ENCODE results near the gene MGRN1. TPM values are rescaled to one million over a fixed set of nuclear protein-coding genes. Genes with fewer than 3 reads are reported as not detected.

MGRN1 gene
- total and polyA plus RNA-seq, 2 donors (not counting 3 experiments of a cell fraction or from before 2014, with no cell fraction given) = 15.6 to 73.0 TPM

DNA sequence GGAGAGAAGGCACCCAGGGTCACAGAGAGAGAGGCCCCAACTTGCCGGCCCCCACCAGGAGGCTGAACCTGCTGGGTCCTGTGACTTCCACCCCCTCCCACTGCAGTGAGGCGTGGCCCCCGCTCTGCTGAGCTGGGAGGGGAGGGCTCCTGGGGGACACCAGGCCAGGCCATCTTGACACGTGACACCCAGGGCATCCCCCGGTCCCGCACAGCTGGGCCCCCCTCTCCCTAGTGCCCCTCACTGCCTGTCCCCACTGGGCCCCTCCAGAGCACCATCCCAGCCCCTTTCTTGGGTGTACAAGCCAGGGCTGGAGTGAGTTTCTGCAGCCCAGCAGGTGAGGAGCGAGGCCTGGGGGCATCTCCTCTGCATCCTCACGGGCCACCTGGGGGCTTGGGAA lies 22.3 kb upstream of the MGRN1 start:
- no peak overlapping the region for H3K4me3 ChIP-seq (replicated peaks in 1 of 3; ENCODE audit: insufficient read depth in 1 of 3, low read depth in 1 of 3, low read length in 3 of 3)
- H3K9me1 ChIP-seq (replicated peaks; ENCODE audit: control insufficient read depth, extremely low read depth, insufficient read depth, low read length) = no peaks in the 10 kb centered on the region
- intact Hi-C loops (cut with micrococcal nuclease) (no loop called here), dilution Hi-C loops (cut with MboI; ENCODE audit: extremely low pct_ligation_motif_present, low sequenced_read_pairs) (no loop called here)
- no peaks in the 10 kb centered on the region for H3K79me2 ChIP-seq (ENCODE audit: control insufficient read depth, insufficient read depth, low read length)
- no peaks in the 10 kb centered on the region for H3K9me3 ChIP-seq (replicated peaks; ENCODE audit: control insufficient read depth, insufficient read depth, low read length)
- ChIA-PET CTCF (interaction anchor here (1.5 kb wide), 1 partner anchor 16 kb away, joined by 4 read pairs; no protein-coding TSS in a partner anchor), POLR2A (no interaction called here)
- DNase-seq (ENCODE audit: low read depth, low spot score) (no peak), FAIRE-seq (no peak)
- H3K4me1 ChIP-seq (ENCODE audit: control insufficient read depth, extremely low read depth, insufficient read depth, low read length) = no peaks in the 10 kb centered on the region
- no peak overlapping the region for H2AFZ ChIP-seq (ENCODE audit: low read depth, low read length)
- TF ChIP-seq MYC (IDR thresholded peaks at IDR 0.05; ENCODE audit: low read depth, low read length) (no peak), POLR2AphosphoS5 (IDR thresholded peaks at IDR 0.05; ENCODE audit: insufficient read depth, low read depth, low read length) (no peak), EZH2 (IDR thresholded peaks at IDR 0.05; ENCODE audit: borderline replicate concordance, low read depth, low read length, severe bottlenecking) (no peak), GATA2 (IDR thresholded peaks at IDR 0.05; ENCODE audit: insufficient read depth, insufficient read length, low read depth, low read length) (no peak), JUN (IDR thresholded peaks at IDR 0.05; ENCODE audit: borderline replicate concordance, insufficient read depth, insufficient read length, low read depth) (no peak), CTCF (IDR thresholded peaks at IDR 0.05; ENCODE audit: extremely low read depth in 1 of 2, insufficient read depth in 1 of 2, low read depth in 1 of 2, low read length in 2 of 2) (no peak), POLR2A (IDR thresholded peaks at IDR 0.05; ENCODE audit: low read depth, low read length) (no peak), FOS (IDR thresholded peaks at IDR 0.05; ENCODE audit: borderline replicate concordance, insufficient read depth, low read length) (no peak)
- TF ChIP-seq, protein P1, sequence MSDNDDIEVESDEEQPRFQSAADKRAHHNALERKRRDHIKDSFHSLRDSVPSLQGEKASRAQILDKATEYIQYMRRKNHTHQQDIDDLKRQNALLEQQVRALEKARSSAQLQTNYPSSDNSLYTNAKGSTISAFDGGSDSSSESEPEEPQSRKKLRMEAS (IDR thresholded peaks at IDR 0.05; ENCODE audit: insufficient read depth, insufficient read length) = no peak
- H3K27ac ChIP-seq (ENCODE audit: insufficient read depth, low read depth, low read length) = no peak overlapping the region
- BruUV-seq (replicated peaks) = no TSS peak
- H4K20me1 ChIP-seq (replicated peaks; ENCODE audit: control insufficient read depth, extremely low read depth, insufficient read depth, low read length) = no peaks in the 10 kb centered on the region
- no peaks in the 10 kb centered on the region for H3K36me3 ChIP-seq (ENCODE audit: control insufficient read depth in 2 of 2, extremely low read depth in 1 of 2, insufficient read depth in 2 of 2, low read length in 2 of 2)
- H3K27me3 ChIP-seq (ENCODE audit: control insufficient read depth in 2 of 2, insufficient read depth in 2 of 2, low read length in 2 of 2) = peaks cover under 1 to 3% of the 10 kb centered on the region in 2 experiments
- H3K4me2 ChIP-seq (ENCODE audit: insufficient read depth, low read length) = no peak overlapping the region
- no peak overlapping the region for H3K9ac ChIP-seq (replicated peaks; ENCODE audit: extremely low read depth, insufficient read depth, low read length)

Data from endothelial cell of umbilical vein (primary cell).